Skeletal muscle satellite cell (primary cell): ENCODE results near the gene NGEF.
A peak's percentile ranks its signal among the peaks of the same experiment; 100 is the strongest.

Experiments used
- H3K27me3 ChIP-seq: 2 replicates; pipeline ENCODE4 v1.7.0; 2013; ENCODE audit warnings: low read length; ENCODE audit not compliant: control insufficient read depth, insufficient read depth
- H3K36me3 ChIP-seq: 2 replicates; pipeline ENCODE4 v1.7.0; 2013; ENCODE audit warnings: mild to moderate bottlenecking, control low read depth, low read length; ENCODE audit not compliant: insufficient read depth
- H3K4me1 ChIP-seq: 2 replicates; pipeline ENCODE4 v1.7.0; 2013; ENCODE audit warnings: low read length; ENCODE audit not compliant: control insufficient read depth, insufficient read depth
- H3K4me2 ChIP-seq: 2 replicates; pipeline ENCODE4 v1.7.0; 2013; ENCODE audit warnings: mild to moderate bottlenecking, low read length
- H3K4me3 ChIP-seq: 2 replicates; pipeline ENCODE4 v1.7.0; 2013; ENCODE audit warnings: low read length
- H3K9ac ChIP-seq: 2 replicates; pipeline ENCODE4 v1.7.0; 2013; ENCODE audit warnings: mild to moderate bottlenecking, low read depth, low read length, moderate library complexity
- H3K9me3 ChIP-seq: replicated peaks from 2 replicates; pipeline ENCODE4 v1.7.0; 2013; ENCODE audit warnings: mild to moderate bottlenecking, control low read depth, low read length

Gene NGEF

DNA sequence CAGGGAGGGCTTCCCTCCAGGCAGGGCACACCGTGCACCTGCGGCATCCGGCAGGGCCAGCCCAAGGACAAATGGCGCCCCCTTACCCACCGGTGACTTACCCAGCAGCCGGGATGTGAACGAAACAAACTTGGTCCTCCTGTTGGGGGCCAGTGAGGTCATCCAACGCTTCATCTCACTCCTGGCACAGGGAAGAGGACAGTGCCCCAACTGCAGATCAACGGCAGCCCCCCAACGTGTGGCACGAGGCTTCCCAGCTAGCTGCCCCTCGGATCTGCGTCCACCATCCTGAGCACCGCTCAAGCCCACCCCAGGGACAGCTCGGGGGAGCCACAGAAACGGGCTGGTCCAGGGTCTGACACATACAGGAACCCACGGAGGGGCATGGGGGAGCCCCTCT lies 131.0 kb downstream of the NGEF start:
- Histone ChIP-seq H3K4me1 (no peaks in the 10 kb centered on the region), H3K27me3 (peaks cover 13% of the 10 kb centered on the region), H3K4me2 (no peak overlapping the region), H3K9me3 (no peaks in the 10 kb centered on the region), H3K36me3 (no peaks in the 10 kb centered on the region), H3K9ac (no peak overlapping the region), H3K4me3 (no peak overlapping the region)

DNA sequence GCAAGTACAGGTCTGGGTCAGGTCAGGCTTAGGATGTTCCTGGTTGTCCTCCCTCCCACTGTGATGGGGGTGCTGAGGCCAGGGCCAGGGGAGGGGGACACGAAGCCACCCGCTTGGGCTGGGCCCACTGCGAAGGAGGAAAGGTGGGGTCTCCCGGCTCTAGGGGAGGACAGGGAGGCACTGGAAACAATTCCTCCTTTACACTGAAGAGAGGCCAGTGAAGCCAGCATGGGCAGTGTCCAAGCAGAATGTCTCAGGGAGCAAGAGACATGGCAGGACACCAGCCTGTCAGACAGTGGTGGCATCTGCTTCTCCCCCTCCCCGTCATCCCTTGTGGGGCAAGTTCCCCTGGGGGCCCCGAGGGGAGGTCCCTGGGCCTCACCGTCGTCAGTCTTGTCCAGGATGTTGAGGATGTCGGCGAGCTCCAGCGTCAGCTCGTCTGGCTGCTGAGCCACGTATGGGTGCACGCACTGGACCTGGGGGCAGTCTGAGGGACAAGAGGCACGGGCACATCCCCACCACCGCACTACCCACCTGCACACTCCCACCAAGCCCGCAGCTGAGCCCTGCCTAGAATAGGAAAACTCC lies 132.2 kb downstream of the NGEF start:
- no peak overlapping the region for H3K9ac ChIP-seq
- H3K4me3 ChIP-seq: no peak overlapping the region
- peaks cover 12% of the 10 kb centered on the region for H3K27me3 ChIP-seq
- peaks cover 3% of the 10 kb centered on the region for H3K4me1 ChIP-seq
- H3K36me3 ChIP-seq: no peaks in the 10 kb centered on the region
- H3K9me3 ChIP-seq: no peaks in the 10 kb centered on the region
- H3K4me2 ChIP-seq: no peak overlapping the region

DNA sequence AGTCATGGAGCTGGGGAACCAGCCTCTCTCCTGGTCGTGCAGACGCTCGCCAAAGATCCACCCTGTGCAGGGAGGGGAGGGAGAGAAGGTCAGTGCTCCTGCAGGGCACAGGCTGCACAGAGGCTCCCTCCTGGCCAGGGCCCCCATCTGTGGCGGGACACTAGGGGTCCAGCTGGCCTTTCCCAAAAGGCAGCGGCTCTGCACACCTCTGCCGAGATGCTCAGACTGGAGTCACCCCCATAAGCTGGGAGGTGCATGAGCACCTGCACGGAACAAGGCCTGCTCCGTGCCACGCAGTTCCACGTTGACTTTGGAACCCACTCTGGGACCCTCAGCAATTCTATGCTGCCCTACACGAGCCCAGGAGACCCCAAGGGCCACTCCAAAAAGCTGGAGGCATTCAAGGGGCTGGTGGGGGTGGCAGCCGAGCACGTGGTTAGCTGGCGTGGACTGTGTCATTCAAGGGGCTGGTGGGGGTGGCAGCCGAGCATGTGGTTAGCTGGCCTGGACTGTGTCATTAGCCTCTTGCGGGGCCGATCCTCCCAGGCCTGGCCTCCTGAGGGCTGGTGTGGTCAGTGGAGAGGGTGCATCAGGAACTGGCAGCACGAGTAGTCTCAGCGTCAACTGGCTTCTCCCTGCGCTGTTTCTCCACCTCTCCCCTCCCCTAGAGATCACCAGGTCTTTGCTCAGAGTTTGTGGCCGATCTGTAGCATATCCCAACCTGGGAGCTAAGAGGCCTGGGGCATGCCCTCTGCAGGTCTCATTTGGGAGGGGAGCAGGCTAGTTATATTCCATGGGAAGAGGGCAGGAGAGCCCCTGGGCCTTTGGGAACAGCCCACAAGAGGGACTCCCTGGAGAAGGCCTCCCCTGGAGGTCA lies 133.2 kb downstream of the NGEF start:
- H3K4me2 ChIP-seq: no peak overlapping the region
- no peak overlapping the region for H3K9ac ChIP-seq
- H3K36me3 ChIP-seq: no peaks in the 10 kb centered on the region
- no peak overlapping the region for H3K4me3 ChIP-seq
- H3K9me3 ChIP-seq: no peaks in the 10 kb centered on the region
- H3K27me3 ChIP-seq: peaks cover 14% of the 10 kb centered on the region
- peaks cover 6% of the 10 kb centered on the region for H3K4me1 ChIP-seq

DNA sequence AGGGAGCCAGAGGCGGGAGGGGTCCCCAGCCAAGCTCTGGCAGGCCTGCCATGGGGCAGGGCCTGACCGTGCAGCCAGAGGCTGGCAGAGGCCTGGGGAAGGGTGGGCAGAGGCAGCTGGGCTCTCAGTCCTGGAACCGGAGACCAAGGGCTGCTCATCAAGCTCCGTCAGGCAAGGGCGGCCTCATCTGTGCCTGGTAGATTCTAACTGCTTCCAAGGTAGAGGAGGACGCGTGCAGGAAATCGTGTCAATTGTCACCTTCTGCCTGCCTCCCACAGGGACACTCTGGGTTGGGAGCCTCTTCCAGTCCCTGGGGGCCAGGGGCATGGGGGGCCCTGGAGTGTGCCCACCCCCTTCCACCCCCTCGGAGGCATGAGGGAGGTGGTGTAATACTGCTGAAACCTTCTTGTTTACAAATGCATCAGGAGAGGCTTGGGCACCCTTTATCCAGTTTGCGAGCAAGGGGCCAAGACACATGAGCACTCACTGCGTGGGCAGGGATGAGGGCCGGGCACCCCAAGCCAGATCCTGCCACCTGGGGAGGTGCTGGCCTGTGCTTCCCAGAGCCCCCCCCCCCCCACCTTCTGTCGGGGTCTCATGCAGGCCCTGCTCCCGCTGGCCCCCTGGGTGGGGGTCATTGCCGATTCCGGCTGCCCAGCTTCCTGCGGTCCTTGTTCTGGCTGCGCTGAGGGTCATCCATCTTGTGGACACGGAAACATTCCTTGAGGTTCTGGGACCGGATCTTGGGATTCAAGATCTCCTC lies 134.0 kb downstream of the NGEF start:
- Histone ChIP-seq H3K4me2 (no peak overlapping the region), H3K9me3 (no peaks in the 10 kb centered on the region), H3K27me3 (peaks cover 9% of the 10 kb centered on the region), H3K9ac (no peak overlapping the region), H3K36me3 (no peaks in the 10 kb centered on the region), H3K4me3 (no peak overlapping the region), H3K4me1 (peaks cover 6% of the 10 kb centered on the region)

DNA sequence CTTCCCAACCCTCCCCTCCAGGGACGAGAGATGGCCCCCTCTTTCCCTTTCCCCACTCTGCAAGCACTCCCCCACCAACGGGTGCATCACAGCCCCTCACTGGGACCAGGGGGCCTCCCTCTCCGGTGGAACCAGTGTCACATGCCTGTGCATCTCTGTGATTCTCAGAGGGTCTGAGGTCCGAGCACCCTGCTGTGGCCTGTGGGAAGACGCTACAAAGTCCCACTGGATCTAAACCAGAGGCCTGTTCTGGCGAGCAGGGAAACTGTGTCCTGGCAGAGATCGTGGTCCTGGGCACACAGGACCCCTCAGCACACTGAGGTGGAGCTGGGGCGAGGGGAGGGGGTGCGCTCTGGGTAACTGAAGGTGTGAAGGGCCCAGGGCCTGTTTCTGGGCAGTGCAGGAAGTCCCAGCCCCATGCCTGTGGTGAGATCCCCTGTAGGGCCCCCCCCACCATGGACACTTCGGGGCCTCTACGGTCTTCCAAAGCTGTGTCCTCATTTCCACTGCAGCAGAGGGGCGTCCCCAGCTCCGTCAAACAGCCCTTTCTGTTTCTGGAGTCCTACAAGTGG lies 135.0 kb downstream of the NGEF start:
- Histone ChIP-seq H3K27me3 (peaks cover 9% of the 10 kb centered on the region), H3K9me3 (no peaks in the 10 kb centered on the region), H3K4me1 (peaks cover 6% of the 10 kb centered on the region), H3K36me3 (no peaks in the 10 kb centered on the region), H3K4me2 (no peak overlapping the region), H3K4me3 (no peak overlapping the region), H3K9ac (no peak overlapping the region)

DNA sequence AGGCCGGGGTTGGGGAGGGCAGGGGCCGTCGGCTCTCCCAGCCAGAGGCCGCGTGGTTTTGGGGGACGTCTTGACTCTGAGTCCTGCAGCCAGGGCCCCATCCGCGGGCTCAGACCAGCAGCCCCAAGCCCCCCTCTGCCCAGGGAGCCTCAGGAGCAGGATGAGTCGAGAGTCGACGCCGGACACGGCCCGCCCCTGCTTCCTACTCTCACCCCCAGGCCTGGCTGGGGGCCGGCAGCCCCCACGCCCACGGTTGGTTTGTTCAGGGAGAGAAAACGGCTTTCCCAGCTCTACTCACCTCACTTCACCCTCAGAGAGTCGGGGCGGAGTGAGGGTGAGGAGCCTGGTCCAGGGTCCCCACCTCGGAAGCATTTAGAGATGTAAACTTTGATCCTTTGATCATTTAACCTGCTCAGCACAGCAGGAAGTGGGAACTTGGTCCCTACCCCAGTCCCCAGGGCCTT lies 136.0 kb downstream of the NGEF start:
- Histone ChIP-seq H3K4me2 (peak overlapping the region; percentile 86), H3K4me1 (peaks cover 6% of the 10 kb centered on the region), H3K9ac (no peak overlapping the region), H3K27me3 (peaks cover 9% of the 10 kb centered on the region), H3K36me3 (no peaks in the 10 kb centered on the region), H3K4me3 (no peak overlapping the region), H3K9me3 (no peaks in the 10 kb centered on the region)

DNA sequence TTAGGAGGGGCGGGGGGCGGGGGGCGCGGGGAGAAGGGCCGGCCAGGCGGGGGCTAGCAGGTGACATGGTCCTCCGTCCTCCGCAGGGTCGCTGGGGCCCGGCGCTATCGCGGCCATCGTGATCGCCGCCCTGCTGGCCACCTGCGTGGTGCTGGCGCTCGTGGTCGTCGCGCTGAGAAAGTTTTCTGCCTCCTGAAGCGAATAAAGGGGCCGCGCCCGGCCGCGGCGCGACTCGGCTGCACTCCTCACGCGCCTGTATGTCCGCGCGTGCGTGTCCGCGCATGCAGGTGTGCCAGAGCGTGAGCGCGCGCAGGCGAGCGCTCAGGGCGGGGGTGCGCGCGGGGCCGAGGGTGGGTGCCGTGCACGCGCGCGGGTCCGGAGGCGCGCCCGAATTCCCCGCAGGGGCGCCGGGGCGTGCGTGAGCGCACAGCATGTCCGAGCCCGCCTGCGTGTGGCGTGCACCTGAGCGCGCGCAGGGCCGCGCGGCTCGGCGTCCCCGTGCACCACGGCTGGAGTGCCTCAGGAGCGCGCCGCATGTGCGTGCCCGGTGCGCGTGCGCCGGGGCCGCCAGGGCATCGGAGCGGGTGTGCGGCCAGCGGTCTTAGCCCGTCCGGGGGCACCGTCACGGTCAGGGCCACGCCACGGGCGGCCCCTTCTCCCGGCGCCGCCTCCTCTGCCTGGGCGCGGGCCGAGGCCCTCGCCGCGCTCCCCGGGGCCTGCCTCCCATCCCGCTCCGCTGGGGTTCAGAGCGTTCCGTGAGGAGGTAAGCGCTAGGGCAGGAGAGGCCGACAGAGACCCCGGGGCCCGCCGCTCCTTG lies 136.7 kb downstream of the NGEF start:
- H3K9me3 ChIP-seq: no peaks in the 10 kb centered on the region
- no peaks in the 10 kb centered on the region for H3K36me3 ChIP-seq
- H3K4me1 ChIP-seq: peaks cover 6% of the 10 kb centered on the region
- no peak overlapping the region for H3K9ac ChIP-seq
- peaks cover 9% of the 10 kb centered on the region for H3K27me3 ChIP-seq
- H3K4me3 ChIP-seq: peak overlapping the region; percentile 61
- H3K4me2 ChIP-seq: peak overlapping the region; percentile 86

DNA sequence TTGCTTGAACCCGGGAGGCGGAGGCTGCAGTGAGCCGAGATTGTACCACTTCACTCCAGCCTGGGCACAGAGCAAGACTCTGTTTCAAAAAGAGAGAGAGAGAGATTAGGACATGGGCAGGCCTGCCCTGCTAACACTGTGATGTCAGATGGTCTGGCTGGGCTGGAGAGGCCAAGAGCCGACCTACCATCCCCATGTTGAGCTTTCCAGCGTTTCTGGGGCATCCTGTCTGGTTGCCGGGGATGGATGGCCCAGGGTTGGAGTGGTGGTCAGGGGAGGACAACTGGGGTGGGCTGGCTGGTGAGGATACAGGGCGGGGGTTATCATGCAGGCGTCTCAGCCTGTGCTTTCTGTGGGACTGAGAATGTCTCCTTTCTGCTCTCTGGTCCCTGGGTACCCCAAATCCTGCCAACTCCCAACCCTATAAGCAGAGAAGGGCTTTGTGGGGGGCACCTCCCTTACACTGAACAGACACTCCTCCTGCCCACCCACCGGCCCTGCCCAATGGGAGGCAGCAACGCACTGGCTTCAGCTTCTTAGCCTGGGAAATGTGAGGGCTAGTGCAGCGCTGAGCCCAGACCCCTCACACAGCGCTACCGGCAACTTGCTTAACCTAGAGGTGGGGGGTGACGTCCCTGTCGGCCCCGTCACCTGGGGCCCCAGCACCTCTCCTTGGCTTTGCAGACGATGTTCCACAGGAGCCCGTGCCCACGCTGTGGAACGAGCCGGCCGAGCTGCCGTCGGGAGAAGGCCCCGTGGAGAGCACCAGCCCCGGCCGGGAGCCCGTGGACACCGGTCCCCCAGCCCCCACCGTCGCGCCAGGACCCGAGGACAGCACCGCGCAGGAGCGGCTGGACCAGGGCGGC lies 137.6 kb downstream of the NGEF start:
- peaks cover 6% of the 10 kb centered on the region for H3K4me1 ChIP-seq
- H3K27me3 ChIP-seq: peaks cover 9% of the 10 kb centered on the region
- no peak overlapping the region for H3K9ac ChIP-seq
- H3K36me3 ChIP-seq: no peaks in the 10 kb centered on the region
- no peak overlapping the region for H3K4me3 ChIP-seq
- no peaks in the 10 kb centered on the region for H3K9me3 ChIP-seq
- H3K4me2 ChIP-seq: peak overlapping the region; percentile 41

DNA sequence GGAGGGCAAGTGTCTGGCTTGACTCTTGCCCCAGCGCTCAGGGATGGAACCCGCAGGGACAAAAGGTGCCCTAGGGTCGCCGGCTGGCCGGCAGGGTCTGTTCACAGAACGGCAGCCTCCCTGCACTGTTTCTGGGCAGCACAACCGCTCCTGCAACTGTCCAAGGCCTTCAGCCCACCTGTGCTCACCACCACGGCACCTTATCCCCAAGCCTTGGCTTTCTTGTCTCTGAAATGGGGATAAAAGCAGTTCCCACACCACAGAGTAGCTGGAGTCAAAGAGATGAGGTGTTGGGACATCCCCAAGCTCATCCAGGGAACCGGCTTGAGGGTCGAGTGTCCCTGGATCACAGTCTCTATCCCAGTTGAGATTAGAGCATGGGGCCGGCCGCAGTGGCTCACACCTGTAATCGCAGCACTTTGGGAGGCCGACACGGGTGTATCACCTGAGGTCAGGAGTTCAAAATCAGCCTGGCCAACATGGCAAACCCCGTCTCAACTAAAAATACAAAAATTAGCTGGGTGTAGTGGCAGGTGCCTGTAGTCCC lies 138.3 kb downstream of the NGEF start:
- Histone ChIP-seq H3K4me1 (peaks cover 6% of the 10 kb centered on the region), H3K9ac (no peak overlapping the region), H3K9me3 (no peaks in the 10 kb centered on the region), H3K4me3 (no peak overlapping the region), H3K27me3 (peaks cover 9% of the 10 kb centered on the region), H3K36me3 (no peaks in the 10 kb centered on the region), H3K4me2 (no peak overlapping the region)
